Limb (tissue), 2 donors: ENCODE results near the gene FILIP1L.

Experiments used
- DNase-seq, 2 donors: peaks; one replicate each; pipeline ENCODE4 v3.0.0-alpha.2; 2016; ENCODE audit errors: extremely low spot score in 2 of 2

FILIP1L gene

DNA sequence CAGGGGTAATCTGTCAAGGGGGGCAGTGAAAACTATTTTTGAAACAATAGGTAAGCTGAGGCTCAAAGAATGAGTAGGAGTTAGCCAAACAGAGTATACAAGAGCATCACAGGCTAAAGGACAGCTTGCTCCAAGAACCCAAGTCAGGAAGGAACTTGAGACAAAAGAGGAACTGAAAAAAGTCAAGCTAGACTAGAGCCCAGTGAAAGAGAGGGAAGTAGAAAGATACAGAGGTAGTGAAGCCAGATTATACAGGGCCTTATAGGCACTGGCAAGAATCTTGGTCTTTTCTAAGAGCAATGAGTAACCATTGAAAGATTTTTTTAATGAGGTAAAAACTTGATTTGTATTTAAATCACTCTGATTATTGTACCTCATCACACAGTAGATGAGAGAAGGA is 69.9 kb downstream of the FILIP1L start:
- no peak for DNase-seq

DNA sequence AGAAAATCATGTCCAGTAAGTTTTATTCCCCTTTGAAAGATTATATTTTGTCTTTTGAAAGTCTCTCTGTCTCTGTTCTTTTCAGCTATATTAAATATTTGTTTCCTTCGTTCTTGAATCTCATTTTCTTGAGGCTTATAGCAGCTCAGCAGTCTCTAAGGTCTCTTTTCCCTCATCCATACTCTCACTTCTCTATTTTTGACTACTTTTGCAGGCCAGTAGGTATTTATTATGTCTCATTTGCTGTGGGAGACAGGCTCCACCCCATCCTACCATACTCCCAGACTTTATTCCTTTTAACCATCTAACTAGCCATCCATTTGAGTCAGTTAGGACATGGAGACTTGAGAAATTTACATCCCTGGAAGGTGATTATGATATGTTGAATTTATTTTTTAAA is 71.0 kb downstream of the FILIP1L start:
- no peak for DNase-seq

DNA sequence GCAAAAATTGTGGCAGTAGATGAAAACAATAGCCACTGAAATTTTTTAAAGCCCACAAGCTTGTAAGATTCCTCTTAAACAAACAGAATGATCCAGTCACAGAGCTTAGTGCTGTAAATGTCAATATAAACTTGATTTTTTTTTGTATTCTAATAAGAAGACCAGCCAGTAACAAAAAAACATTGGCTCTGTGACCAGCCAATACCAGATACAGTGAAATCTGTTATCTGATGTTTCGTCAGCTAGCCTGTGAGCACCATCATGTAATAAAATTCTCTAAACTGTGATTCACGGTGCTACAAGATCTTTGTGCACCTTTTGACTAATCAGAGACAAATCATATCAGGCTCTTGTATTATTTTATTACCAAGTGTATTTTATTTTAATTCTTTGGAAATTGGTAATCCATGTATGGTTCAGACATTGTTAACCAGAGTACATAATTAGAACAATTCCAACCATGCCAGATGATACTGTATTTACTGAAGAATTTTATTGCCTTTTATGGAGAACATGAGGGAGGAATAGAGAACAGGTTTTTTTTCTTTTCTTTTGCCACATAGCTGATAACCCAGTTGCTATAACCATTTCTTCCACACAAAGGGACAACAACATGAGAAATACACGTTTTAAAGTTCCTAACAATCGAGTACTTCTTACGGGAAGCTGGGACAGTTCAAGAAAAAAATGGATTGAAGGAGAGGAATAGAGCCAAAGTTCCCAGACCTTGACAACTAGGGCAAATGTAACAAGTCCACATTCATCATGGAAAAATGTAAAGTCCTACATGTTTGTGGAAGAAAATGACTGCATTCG is 71.9 kb downstream of the FILIP1L start:
- no peak for DNase-seq

DNA sequence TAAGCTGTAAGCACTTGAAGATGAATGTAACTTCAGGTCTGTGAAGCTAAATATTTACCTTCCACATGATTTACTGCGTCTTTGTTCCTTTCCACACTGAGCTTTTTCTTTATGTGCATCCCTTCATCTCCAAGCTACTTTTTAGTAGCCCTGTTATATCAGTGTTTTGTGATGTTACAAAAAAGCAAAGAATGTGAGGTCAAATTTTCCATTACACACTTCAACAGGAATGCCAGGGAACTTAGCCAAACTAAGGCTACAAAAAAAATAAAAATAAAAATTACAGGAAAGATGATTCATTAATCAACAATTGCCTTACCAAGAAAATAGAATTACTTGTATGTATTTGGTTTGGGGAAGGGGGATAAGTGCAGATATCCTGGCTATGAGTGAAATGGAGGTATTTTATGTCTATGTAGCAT is 73.0 kb downstream of the FILIP1L start:
- DNase-seq, result peak in 1 of 2 donors; percentile 79

DNA sequence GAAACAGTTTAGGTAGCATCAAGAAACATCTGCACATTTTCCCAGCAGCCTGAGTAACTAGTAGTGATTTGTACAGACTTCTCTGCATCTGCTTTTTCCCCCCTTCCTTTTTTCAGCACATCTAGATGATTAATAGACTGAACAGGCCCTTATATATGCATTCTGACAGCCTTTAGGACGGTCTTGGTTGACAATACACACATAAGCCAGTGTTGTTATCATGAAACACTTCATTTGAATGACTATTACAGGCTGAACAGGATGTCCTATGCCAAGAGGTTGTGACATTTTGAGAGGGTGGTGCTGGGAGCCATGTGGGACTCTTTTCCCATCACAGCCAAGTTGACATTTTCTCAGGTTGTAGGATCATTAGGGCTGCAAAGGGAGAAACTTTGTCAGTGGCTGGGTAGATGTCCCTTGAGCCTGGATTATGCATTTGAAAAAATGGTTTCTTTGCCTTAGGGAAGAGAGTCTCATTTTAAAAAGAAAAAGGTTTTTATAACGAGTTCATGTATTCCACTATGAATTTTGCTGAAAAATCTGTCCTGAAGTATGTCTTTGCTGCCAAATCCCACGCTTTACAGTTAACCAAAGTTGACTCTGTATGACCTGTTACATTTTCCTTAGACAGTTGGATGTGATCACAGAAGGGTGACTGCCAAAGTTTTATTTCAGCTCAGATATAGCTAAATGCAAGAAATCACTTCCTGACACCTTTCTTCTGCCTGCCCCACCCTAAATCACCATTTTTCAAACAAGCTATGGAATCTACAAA is 73.7 kb downstream of the FILIP1L start:
- peak; percentile 35 to 61 for DNase-seq

DNA sequence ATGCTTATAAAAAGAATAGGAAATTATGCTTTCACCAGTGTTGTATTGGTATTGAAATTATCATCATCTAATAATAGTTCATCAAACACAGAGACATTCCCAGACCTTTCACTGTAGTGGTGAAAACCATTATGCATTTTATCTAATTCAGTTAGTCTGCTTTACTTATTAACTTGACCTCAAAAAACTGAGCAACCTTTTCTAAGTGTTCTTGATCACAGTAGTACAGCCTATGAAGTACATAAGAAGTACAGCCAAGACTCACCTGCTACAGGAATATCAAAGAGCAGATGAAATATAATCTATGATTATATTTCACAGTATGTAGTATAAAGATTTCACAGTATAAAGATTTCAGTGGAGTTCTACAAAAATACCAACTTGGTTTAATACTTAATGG is 75.2 kb downstream of the FILIP1L start:
- DNase-seq, result no peak

DNA sequence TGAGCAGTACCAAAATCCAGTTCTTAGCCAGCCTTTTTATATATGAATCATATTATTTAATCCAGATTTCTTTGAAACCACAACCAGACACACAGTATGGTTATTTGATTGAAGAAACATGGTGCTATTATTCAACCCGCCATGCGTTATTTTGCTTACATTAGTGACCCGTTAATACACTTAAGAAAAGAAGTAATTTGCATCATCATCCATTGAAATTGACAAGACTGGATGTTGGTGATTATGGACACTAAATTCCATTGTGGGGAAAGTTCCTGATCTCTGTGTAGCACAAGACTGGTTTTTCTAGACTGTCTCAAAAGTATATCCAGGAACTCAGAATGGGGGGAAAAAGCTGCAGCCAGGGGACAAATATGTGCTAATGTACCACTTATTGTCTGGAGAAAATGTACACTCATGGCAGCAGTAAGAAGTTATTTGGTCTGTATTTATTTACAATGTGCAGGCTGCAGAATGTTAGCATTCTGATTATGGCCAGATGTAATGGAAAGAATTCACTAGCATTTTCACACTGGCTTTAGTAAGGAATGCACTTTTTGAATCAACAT is 80.3 kb downstream of the FILIP1L start:
- no peak for DNase-seq

DNA sequence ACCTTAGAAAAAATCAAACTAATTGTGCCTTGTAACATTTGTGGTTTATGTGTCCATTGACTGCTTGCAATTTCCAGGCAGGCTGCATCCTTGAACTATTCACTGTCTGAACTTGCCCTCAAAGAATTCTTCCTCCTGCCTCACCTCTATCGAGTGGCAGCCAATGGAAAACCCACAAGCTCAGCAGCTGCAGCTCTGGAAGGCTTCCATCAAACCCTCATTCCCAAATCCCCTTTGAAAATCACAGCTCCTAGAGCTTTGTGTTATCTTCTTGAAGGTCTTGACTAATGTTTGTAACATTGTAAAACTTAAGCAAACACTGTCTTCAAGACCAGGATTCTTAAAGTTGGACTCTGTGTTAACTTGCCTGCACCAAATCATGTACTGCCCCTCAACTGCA is 81.1 kb downstream of the FILIP1L start:
- peak in 1 of 2 donors; percentile 34 for DNase-seq

DNA sequence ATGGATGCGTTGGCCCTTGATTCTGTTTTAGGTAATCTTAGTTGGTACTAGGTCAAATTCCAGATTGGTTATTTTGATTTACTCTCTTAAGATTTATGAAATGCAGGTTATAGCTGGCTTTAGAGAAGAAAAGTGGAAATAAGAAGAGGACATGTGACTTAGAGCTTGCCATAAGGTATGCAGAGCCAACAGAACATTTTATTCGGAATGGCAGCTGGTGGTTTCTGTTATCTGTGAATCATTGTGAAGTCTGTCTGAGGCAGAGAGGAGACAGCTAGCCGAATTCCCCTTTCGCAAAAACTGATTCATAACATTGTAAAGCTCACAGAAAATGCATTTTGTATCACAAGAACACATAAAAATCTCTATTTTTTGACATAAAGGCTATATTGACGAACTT is 82.1 kb downstream of the FILIP1L start:
- no peak for DNase-seq

DNA sequence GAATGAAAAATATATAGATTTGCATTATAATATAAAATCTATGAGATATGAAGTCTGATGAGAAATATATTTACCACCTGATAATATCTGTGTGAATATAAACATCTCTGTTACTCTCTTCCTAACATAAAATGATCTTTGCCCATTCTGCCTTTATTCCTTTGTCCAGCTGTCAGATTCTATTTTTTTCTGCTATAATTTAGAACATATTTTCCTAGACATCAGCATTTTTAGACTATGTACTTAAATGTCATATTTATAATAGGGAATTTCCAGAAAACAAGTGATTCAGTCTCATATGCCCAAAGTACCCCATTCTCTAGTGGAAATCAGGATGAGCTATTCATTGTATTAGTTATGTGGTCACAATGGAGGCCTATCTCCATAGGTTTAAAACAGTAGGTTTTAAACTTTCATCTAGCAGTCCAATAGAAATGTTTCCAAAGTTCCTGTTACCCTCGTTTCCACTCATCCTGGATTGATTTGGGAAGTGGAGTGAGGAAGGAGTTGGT is 83.3 kb downstream of the FILIP1L start:
- DNase-seq, result no peak

DNA sequence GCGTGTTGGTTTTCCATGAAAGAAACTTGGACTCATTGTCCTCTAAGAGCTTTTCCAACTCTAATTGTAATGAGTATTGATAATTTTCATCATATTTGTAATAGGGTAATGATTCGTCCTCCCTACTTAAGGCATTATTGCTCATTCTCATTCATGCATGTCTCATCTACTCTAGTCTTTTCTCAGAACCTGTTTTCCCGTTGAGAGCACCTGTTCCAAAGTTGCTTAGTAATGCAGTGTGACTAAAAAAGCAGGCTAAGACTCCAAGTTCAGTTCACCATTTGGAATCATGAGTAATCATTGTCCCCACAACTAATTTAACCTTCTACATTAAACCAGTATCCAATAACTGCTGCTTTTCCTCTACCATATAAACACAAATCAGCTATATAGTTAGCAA is 84.0 kb downstream of the FILIP1L start:
- no peak for DNase-seq

DNA sequence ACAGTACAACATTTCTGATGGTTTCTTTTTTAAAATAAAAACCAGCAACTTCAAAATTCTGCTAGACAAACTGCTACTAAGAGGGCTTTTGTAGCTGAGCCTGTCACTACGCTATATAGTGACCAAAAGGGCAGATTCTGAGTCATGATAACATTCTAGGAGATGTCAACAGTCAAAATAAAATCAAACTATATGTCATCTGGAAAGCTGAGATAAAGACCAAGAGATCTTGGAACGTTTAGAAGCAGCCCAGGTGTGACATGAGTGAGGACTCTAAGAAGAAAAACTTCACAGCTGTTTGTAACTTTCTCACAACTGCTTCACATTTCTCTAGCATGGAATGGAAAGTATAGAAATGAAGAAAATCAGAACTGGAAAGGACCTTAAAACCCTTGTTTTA is 84.6 kb downstream of the FILIP1L start:
- no peak for DNase-seq

DNA sequence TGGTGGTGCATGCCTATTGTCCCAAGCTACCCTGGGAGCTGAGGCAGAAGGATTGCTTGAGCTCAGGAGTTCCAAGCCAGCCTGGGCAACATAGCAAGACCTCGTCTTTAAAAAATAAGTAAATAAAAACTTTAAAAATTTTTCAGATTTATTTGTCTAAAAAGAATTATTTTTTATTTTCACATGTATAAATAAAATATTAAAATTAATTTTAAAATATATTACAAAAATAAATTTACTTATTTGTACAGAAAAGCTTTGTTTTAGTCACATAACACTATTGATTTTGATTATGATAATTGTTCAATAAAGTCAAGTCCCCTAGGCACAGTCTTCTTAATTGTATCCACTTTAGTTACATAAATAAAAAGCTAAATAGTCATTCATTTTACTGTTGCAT is 85.2 kb downstream of the FILIP1L start:
- no peak for DNase-seq

DNA sequence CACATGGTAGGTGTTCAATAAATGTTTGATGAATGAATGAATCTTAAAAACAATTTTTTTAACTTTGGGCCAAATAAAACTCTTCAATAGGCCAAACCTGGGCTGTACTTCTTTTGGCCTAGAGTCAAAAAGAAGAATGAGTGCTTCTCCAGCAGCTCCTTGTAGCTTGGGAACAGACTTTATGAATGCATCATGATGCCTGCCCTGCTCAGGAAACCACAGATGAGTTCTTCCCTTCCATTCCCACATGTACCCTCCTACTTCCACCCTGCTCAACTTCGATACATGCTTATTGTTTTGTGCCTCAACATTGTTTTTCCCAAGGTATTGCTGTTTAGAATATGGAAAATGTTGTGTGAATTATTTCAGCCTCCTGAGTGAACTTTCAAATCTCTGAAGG is 87.0 kb downstream of the FILIP1L start:
- DNase-seq, result no peak

DNA sequence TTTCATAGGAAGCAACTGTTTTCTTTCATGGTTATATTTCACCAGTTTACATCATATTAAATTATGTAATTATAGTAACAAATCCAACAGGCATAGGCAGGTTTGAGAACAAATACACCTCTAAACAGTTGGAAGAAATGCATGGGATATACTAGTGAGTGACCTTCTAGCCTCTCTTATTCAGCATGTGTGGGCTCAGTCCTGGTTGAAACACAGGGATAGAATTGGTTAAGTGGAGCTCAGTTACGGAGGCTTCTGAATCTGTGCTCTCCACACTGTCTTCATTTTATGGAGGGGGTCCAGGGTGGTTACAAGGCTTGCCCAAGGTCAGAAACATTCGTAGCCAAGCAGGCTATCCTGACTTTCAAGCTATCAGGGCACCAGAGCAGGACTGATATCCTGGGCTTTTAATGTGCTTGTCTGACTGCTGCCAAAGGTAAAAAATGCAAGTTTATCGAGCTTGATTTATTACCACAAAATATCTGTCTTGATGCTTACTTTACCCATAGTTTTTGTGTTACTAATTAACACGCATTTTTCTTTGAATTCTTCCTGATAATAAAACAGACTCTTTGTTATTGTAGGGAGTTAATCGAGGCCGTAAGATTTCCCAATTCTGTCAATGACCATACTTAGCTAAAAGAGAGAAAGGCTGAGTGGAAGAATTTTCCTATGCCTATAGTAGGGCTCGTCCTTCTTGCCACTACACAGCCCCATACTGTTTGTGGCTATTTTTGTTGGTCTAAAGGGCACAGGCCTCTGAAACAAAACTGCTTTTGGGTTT is 89.6 kb downstream of the FILIP1L start:
- DNase-seq, result no peak

DNA sequence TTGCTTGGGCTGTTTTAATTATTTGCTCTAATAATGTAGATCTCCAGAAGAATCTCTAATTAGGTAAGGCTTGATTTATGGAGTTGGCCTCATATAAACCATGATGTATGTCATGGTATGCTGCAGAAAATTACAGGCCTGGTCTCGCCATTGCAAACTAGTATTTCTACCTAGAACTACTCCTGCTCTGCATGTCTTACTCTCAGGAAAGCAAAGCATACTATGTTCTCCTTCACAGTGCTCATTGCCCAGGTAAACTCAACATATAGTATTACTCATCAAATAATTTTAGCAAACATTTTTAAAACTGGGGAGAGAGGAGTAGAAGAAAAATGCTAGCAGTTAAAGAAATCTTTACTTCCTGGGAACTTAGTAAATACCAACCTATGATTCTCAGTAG is 90.7 kb downstream of the FILIP1L start:
- no peak for DNase-seq

DNA sequence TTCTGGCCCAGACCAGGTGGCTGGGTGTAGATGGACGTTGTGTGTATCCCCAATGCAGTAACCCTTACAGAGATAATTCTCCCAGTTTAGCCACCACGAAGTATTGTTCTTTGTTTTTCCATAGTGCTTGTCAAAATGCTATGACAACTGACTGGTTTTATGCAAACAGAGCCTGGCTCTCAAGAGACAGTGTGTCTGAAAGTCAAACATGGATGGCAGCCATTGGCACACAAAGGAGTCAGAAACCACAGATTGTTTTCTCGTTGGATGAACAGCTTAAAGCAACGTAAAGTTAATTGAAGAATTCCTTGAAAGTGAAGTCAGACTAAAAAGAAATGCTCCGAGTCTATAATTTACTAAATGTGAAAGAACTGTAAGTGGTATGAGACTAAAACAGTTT is 91.2 kb downstream of the FILIP1L start:
- no peak for DNase-seq

DNA sequence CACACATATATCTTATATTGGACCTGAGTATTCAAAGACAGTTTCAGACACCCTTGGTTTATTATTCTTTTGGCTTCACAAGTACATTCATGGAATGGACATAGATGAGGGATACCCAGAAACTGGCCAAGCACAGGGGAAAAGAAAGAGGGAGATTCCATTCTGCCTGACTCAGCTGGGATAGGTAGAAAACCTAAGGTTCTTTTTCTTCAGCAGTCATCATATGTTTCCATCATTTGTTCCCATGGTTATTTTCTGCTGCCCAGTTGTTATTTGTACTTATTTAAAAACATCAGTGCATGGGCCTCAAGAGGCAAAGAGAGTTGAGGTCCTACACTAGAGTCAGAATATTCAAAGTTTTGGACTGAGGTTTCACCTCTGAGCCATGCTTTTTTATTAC is 91.8 kb downstream of the FILIP1L start:
- DNase-seq, result no peak

DNA sequence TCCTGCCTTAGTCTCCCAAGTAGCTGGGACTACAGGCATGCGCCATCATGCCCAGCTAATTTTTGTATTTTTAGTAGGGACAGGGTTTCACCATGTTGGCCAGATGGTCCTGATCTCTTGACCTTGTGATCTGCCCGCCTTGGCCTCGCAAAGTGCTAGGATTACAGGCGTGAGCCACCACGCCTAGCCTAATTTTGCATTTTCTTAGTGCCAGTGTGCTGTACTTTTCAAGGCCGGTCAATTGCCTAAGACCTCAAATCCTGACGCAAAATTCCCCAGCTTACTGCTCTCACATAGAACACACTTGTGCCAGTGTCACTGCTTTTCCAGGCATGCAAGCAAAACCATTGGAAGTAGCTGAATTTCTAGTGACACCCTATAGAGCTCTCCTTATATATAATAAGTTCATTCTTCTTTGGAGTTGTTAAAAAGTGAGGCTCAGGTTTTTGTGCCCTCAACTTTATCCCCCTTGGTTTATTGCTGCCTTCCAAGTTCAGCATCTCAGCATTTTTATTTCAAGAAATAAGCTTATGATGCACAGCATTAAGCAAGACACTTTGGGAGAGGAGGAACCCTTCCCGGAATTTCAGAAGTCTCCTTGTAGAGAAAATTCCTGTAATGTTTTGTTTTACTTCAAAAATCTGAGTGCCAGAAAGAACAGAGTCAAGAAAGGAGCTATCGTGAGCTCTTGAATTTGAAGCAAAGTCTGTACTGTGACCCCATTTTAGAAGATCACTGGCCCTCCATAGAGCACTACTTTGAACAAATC is 93.2 kb downstream of the FILIP1L start:
- no peak for DNase-seq

DNA sequence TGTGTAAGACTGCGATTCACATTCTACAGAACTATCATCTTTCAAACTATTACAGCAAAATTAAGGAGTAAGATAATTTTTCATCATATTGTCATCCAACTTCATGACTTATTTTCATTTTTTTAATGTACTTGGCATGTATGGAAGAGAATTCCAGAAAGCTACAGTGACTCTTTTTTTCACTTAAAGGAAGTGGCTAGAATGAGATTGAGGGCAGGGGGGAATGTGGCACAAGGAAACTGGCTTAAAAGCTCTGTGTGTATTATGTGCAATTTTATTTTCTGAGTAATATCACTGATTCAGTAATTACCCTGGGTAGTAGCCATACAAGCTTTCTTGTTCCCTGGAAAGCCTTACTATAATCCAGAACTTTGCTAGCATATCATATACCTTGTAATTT is 94.6 kb downstream of the FILIP1L start:
- no peak for DNase-seq

DNA sequence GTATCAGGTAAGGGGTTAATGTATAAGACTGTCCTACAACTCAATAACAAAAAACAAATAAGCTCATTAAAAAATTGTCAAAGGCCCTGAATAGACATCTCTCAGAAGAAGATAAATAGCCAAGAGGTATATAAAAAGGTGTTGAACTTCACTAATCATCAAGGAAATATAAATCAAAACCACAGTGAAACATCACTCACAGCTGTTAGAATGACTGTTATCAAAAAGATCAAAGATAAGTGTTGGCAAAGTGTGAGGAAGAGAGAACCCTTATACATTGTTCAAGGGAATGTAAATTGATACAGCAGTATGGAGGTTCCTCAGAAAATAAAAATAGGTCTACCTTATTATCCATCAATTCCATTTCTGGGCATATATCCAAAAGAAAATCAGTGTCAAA is 95.5 kb downstream of the FILIP1L start:
- DNase-seq, result no peak
